Ascending aorta (tissue), 2 donors: Measurements from ENCODE around the gene MYO1E. TPM values are rescaled to one million over a fixed set of nuclear protein-coding genes. Genes with fewer than 3 reads are reported as not detected.
A peak's percentile ranks its signal among the peaks of the same experiment; 100 is the strongest.

Experiments
- DNase-seq, 2 donors: peaks; one replicate each; pipeline ENCODE4 v3.0.0-alpha.2; 2019; ENCODE audit warnings: low spot score in 2 of 2
- H3K27ac ChIP-seq, 2 donors: fragments of 200-600 bp; sonication (generic); one replicate each; pipeline ENCODE4 v1.5.1; 2016 to 2017; ENCODE audit warnings: mild to moderate bottlenecking in 1 of 2
- H3K27me3 ChIP-seq: fragments of 200-600 bp; sonication (generic); one replicate; pipeline ENCODE4 v1.5.1; 2017
- H3K36me3 ChIP-seq, 2 donors: fragments of 200-600 bp; sonication (generic); one replicate each; pipeline ENCODE4 v1.5.1; 2016
- H3K4me1 ChIP-seq, 2 donors: fragments of 200-600 bp; sonication (generic); one replicate each; pipeline ENCODE4 v1.5.1; 2016 to 2017; ENCODE audit warnings: mild to moderate bottlenecking in 1 of 2
- H3K4me3 ChIP-seq, 2 donors: fragments of 200-600 bp; sonication (generic); one replicate each; pipeline ENCODE4 v1.5.1; 2016 to 2017; ENCODE audit warnings: mild to moderate bottlenecking in 1 of 2
- H3K9me3 ChIP-seq, 2 donors: fragments of 200-600 bp; sonication (generic); one replicate each; pipeline ENCODE4 v1.5.1; 2016
- CTCF ChIP-seq, 3 experiments: fragments of 200-600 bp in 2 of 3; fragments of 450-650 bp in 1 of 3; sonication (generic) in 2 of 3; IDR thresholded peaks; one replicate each; pipeline ENCODE4 v1.5.1; 2016 to 2019; ENCODE audit warnings: antibody characterized with exemption in 3 of 3, mild to moderate bottlenecking in 1 of 3, moderate library complexity in 1 of 3
- intact Hi-C: fragments of 100-400 bp; cut with DNase I; formaldehyde crosslinking; loops from one replicate; pipeline ENCODE4 v1.15.1; 2023
- total RNA-seq: library from RNA; depleted of rRNA; stranded (reverse); fragments of >200 nt; gene quantifications from one replicate; pipeline ENCODE4 v1.1.0, GENCODE V29; 2016

The MYO1E gene
- total RNA-seq, 1 donor from 2014 or later = 48.0 TPM

- Histone ChIP-seq H3K27me3 (no peaks in the 10 kb centered on the region), H3K27ac (no peak overlapping the region), H3K9me3 (no peaks in the 10 kb centered on the region), H3K4me1 (no peaks in the 10 kb centered on the region), H3K4me3 (no peak overlapping the region), H3K36me3 (peaks cover 0 to 19% of the 10 kb centered on the region in 2 donors)
- DNase-seq = no peak
- TF ChIP-seq CTCF (IDR thresholded peaks at IDR 0.05) = no peak
- intact Hi-C loops = loop anchor here (5.0 kb wide), 2 partner anchors 122 to 247 kb away; no protein-coding TSS in a partner anchor
Measured at GRCh38 chr15:59245559-59245958, 127.1 kb downstream of the MYO1E start.

- Histone ChIP-seq H3K9me3 (no peaks in the 10 kb centered on the region), H3K36me3 (peaks cover 0 to 19% of the 10 kb centered on the region in 2 donors), H3K4me3 (no peak overlapping the region), H3K4me1 (peaks cover 0 to 10% of the 10 kb centered on the region in 2 donors), H3K27me3 (no peaks in the 10 kb centered on the region), H3K27ac (no peak overlapping the region)
- TF ChIP-seq CTCF (IDR thresholded peaks at IDR 0.05) = no peak
- DNase-seq = no peak
- intact Hi-C loops = no loop called here
Measured at GRCh38 chr15:59244337-59244736, 128.3 kb downstream of the MYO1E start.

GRCh38 chr15:59243622-59244021 lies 129.0 kb downstream of the MYO1E start:
- peaks cover 0 to 11% of the 10 kb centered on the region in 2 donors for H3K4me1 ChIP-seq
- intact Hi-C loops = no loop called here
- no peaks in the 10 kb centered on the region for H3K27me3 ChIP-seq
- no peak for DNase-seq
- H3K27ac ChIP-seq = no peak overlapping the region
- no peak for TF ChIP-seq CTCF (IDR thresholded peaks at IDR 0.05)
- H3K4me3 ChIP-seq = no peak overlapping the region
- no peaks in the 10 kb centered on the region for H3K9me3 ChIP-seq
- peaks cover 0 to 19% of the 10 kb centered on the region in 2 donors for H3K36me3 ChIP-seq

- H3K4me3 ChIP-seq = no peak overlapping the region
- H3K9me3 ChIP-seq = no peaks in the 10 kb centered on the region
- H3K27me3 ChIP-seq = no peaks in the 10 kb centered on the region
- no peak for DNase-seq
- intact Hi-C loops = no loop called here
- H3K36me3 ChIP-seq = peaks cover 0 to 19% of the 10 kb centered on the region in 2 donors
- H3K4me1 ChIP-seq = peaks cover 0 to 11% of the 10 kb centered on the region in 2 donors
- TF ChIP-seq CTCF (IDR thresholded peaks at IDR 0.05) = no peak
- no peak overlapping the region for H3K27ac ChIP-seq
Measured at GRCh38 chr15:59242649-59243048, 130.0 kb downstream of the MYO1E start.

GRCh38 chr15:59240036-59240435 lies 132.6 kb downstream of the MYO1E start:
- Histone ChIP-seq H3K27ac (no peak overlapping the region), H3K27me3 (no peaks in the 10 kb centered on the region), H3K36me3 (peaks cover 0 to 10% of the 10 kb centered on the region in 2 donors), H3K4me1 (peaks cover 0 to 19% of the 10 kb centered on the region in 2 donors), H3K9me3 (no peaks in the 10 kb centered on the region), H3K4me3 (no peak overlapping the region)
- DNase-seq = no peak
- intact Hi-C loops = no loop called here
- TF ChIP-seq CTCF (IDR thresholded peaks at IDR 0.05) = no peak

DNA sequence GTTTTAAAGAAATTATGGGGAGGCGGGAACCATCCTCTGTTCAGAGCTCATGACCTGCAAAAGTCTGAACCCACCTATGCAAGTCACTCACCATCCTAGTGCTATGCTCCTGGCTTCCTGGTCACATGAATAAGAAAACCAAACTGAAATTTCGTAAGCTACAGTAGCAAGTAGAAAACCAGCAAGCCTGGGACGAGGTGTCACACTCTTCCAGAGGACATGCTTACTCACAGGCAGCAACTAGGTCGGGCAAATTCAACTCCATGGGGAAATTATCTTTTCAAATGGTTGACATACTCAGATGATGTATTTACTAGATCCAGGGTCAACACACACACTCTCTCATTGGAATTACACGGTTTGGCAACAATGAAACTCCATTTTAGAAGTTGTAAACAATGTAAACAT lies 134.7 kb downstream of the MYO1E start:
- H3K4me1 ChIP-seq = peaks cover 0 to 22% of the 10 kb centered on the region in 2 donors
- intact Hi-C loops = no loop called here
- H3K27ac ChIP-seq = peak overlapping the region in 1 of 2 donors; percentile 57
- H3K36me3 ChIP-seq = peaks cover 0 to 3% of the 10 kb centered on the region in 2 donors
- no peaks in the 10 kb centered on the region for H3K9me3 ChIP-seq
- TF ChIP-seq CTCF (IDR thresholded peaks at IDR 0.05) = no peak
- no peak for DNase-seq
- H3K27me3 ChIP-seq = no peaks in the 10 kb centered on the region
- no peak overlapping the region for H3K4me3 ChIP-seq
